SK-N-MC (cell line): ENCODE measurements around the gene SH3RF3.

ENCODE experiments used
- EZH2 ChIP-seq: fragments of 200-600 bp; sonication (generic); IDR thresholded peaks from one replicate; pipeline ENCODE4 v1.6.1; 2017; ENCODE audit warnings: antibody characterized with exemption
- POLR2AphosphoS5 ChIP-seq: IDR thresholded peaks from 2 replicates; pipeline ENCODE4 v1.6.1; 2012; ENCODE audit warnings: mild to moderate bottlenecking, low read depth, low read length, borderline replicate concordance

DNA sequence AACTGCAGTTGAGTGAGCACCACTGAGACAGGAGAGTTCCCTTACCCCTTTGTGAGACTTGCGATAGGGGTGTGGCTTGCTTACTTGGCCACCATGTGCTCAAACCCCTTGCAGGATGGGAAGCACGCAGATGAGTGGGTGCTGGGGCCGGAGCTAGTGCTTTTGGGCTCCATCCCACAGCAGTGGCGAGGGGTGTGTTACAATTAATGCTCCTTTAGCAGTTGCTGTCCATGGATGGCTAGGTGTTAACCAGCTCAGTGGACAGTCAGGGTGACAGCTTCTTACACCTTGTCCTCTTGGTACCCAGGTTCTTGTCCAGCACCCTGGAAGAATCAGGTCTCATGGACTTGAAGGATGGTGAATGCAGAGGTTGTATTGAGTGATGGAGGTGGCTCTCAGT lies 103.9 kb downstream of the SH3RF3 start:
- no peak for TF ChIP-seq POLR2AphosphoS5
- TF ChIP-seq EZH2, result no peak
